WTC11 (cell line): Measurements from ENCODE around the gene TMPRSS13.

Experiments used
- ATF1 ChIP-seq: sonication (generic); formaldehyde crosslinking; IDR thresholded peaks from 2 replicates; pipeline ENCODE4 v1.8.1; 2023; ENCODE audit warnings: mild to moderate bottlenecking, moderate library complexity, missing genetic modification reagents
- NR3C1 ChIP-seq: sonication (generic); formaldehyde crosslinking; conservative IDR thresholded peaks from 2 replicates; pipeline ENCODE4 v1.8.1; 2023; ENCODE audit warnings: low read depth, mild to moderate bottlenecking, missing genetic modification reagents
- USF2 ChIP-seq: sonication (generic); formaldehyde crosslinking; IDR thresholded peaks from 2 replicates; pipeline ENCODE4 v1.8.1; 2023; ENCODE audit warnings: mild to moderate bottlenecking, missing genetic modification reagents, moderate library complexity
- ZNF121 ChIP-seq: sonication (generic); formaldehyde crosslinking; IDR thresholded peaks from 2 replicates; pipeline ENCODE4 v1.8.0; 2023; ENCODE audit warnings: missing genetic modification reagents
- ZNF416 ChIP-seq: fragments of 250-450 bp; sonication (Bioruptor Pico); IDR thresholded peaks from 2 replicates; pipeline ENCODE4 v1.9.0; 2021; ENCODE audit warnings: mild to moderate bottlenecking, inconsistent platforms
- TF ChIP-seq, protein P1 (sequence below): sonication (generic); formaldehyde crosslinking; IDR thresholded peaks from 2 replicates; pipeline ENCODE4 v1.8.1; 2022; ENCODE audit warnings: mild to moderate bottlenecking, missing genetic modification reagents, moderate library complexity, borderline replicate concordance
- TF ChIP-seq, protein P2 (sequence below): fragments of 200-600 bp; IDR thresholded peaks from 2 replicates; pipeline ENCODE4 v1.8.0; 2022; ENCODE audit warnings: antibody characterized with exemption

DNA sequence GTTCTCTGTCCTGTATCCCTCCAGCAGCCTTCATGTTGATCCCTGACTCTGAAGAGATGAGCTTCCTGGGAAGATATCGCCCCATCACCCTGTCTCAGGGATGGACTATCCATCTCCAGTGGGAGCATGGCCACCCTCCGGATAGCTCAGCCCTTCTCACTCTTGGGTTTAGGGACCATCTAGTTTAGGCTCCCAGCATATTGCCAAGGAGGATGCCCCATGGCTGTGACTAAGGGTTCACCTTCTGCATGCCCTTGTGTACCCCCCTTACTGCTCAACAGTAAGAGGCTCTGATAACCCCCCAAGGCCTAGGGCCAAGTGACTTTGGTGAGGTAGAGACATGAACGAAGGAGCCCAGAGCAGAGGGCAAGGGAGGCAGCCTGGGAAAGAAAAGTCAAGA, 1.3 kb downstream of the TMPRSS13 start:
- TF ChIP-seq, protein P1, sequence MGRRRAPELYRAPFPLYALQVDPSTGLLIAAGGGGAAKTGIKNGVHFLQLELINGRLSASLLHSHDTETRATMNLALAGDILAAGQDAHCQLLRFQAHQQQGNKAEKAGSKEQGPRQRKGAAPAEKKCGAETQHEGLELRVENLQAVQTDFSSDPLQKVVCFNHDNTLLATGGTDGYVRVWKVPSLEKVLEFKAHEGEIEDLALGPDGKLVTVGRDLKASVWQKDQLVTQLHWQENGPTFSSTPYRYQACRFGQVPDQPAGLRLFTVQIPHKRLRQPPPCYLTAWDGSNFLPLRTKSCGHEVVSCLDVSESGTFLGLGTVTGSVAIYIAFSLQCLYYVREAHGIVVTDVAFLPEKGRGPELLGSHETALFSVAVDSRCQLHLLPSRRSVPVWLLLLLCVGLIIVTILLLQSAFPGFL (CRISPR knock-in tag): no peak
- TF ChIP-seq, protein P2, sequence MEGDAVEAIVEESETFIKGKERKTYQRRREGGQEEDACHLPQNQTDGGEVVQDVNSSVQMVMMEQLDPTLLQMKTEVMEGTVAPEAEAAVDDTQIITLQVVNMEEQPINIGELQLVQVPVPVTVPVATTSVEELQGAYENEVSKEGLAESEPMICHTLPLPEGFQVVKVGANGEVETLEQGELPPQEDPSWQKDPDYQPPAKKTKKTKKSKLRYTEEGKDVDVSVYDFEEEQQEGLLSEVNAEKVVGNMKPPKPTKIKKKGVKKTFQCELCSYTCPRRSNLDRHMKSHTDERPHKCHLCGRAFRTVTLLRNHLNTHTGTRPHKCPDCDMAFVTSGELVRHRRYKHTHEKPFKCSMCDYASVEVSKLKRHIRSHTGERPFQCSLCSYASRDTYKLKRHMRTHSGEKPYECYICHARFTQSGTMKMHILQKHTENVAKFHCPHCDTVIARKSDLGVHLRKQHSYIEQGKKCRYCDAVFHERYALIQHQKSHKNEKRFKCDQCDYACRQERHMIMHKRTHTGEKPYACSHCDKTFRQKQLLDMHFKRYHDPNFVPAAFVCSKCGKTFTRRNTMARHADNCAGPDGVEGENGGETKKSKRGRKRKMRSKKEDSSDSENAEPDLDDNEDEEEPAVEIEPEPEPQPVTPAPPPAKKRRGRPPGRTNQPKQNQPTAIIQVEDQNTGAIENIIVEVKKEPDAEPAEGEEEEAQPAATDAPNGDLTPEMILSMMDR: no peak
- TF ChIP-seq NR3C1 (CRISPR knock-in tag) (no peak), ATF1 (CRISPR knock-in tag) (no peak), ZNF416 (CRISPR knock-in tag) (no peak), ZNF121 (no peak), USF2 (CRISPR knock-in tag) (no peak)
